ENCODE results near the gene LRRC10B.

The LRRC10B gene

DNA sequence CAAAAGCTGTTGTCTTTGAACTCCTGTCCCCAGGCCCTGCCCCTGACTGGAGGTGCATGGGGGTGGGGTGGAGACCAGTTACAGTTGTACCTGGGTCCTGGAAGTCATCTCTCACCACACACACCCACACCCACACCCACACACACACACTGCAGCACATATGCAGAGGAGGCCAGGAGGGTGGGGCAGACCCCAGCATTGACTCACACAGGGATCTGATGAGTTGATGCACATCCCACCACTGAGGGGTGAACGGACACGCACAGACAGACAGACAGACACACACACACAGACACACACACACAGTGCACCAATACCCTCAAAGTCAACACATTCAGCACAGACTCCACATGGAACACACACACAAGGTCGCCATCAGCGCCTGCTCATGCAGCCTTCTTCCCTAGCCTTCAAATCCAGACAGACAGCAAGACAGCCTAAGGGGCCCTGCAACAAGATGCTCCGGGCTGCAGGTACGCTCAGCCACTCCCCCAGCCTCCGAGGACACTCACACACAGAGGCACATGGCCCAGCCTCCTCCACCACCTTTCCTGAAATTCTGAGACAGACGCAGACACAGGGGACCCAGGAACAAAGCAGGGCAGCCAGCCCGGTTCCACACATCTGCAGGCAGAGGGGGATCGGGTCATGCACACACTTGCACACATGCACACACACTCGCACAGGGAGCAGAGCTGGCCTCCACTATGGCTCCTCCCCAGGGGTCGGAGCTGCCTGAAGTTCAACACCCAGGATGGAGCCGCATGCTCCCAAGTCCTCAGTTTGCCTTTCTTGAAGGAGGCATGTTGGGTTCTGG lies 45.8 kb downstream of the LRRC10B start:
- Histone ChIP-seq H2BK120ac (ENCODE audit: insufficient read depth, low read length, poor library complexity) (no peak overlapping the region), H3K79me1 (ENCODE audit: low read length) (no peaks in the 10 kb centered on the region), H3K4me2 (ENCODE audit: low read length) (no peak overlapping the region), H3K23ac (ENCODE audit: low read length) (no peak overlapping the region), H3K14ac (ENCODE audit: low read length) (no peak overlapping the region), H4K8ac (ENCODE audit: low read depth, low read length) (no peak overlapping the region), H2AK5ac (ENCODE audit: low read length) (no peak overlapping the region), H3K4me3 (ENCODE audit: low read depth, low read length) (no peak overlapping the region), H2BK5ac (ENCODE audit: low read depth, low read length, poor library complexity) (no peak overlapping the region), H3K9ac (ENCODE audit: low read length) (no peak overlapping the region), H4K91ac (ENCODE audit: low read depth, low read length) (no peak overlapping the region), H2BK12ac (ENCODE audit: low read length) (no peak overlapping the region), H4K12ac (ENCODE audit: low read depth, low read length) (no peak overlapping the region), H2AFZ (ENCODE audit: insufficient read depth, low read length, poor library complexity) (no peak overlapping the region), H3K18ac (ENCODE audit: low read length) (no peak overlapping the region), H3K36me3 (ENCODE audit: control insufficient read depth in 1 of 2, insufficient read depth in 2 of 2, low read length in 2 of 2) (no peaks in the 10 kb centered on the region), H3K4ac (ENCODE audit: low read depth, low read length) (no peak overlapping the region), H3K9me3 (ENCODE audit: insufficient read depth, low read depth, low read length) (peaks cover 3% of the 10 kb centered on the region), H3K79me2 (ENCODE audit: control insufficient read depth, insufficient read depth, low read length, poor library complexity) (no peaks in the 10 kb centered on the region), H3K27ac (ENCODE audit: low read depth, low read length) (no peak overlapping the region), H3K27me3 (ENCODE audit: insufficient read depth, low read length) (peaks cover 2% of the 10 kb centered on the region), H3K4me1 (ENCODE audit: control insufficient read depth in 1 of 2, insufficient read depth in 2 of 2, low read length in 2 of 2) (peaks cover 3 to 5% of the 10 kb centered on the region in 2 experiments)
- no CpG with 5 or more reads among the region's 13 CpGs for WGBS (ENCODE audit: extremely low coverage, insufficient coverage, insufficient read length)
- DNase-seq: peak in 1 of 2 donors; percentile 7

DNA sequence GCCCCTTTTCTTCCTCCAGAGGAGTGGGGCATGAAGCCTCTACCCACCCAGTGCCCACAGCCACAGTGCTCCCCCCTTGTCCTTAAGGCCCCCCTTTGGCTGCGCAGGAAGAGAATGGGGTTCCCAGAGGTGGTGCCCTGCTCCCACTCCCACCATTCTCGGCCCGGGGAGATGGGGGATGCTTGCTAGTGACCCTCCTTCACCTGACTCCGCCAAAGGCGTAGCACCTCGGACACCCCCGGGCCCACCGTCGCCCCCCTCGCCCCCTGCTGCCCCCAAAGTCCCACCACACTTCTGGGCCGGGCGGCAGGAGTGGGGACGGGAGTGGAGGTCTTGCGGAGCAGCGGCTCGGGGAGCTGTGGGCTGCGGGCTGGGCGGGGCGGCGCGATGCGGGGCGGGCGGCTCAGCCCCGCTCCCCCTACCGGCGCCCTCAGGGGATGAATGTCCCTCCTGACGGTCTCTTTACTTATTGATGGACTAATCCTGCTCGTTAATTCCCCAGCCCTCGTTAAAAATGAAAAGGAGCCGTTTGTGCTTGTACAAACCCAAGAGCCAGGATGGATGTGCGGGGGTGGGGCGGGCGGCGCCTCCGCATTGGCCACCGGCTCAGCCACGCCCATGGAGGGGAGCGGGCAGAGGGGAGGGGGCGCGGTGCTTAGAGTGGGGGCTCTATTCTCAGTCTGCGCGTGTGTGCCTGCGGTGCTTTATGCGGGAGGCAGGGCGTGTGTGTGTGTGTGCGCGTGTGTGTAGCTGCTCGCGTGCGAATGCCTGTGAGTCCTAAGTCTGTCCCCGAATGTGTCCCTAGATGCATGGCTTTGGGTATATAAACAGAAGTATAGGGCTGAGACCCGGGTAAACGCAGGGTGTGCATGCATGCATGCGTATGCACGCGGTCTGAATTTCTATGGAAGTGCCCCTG lies 46.8 kb downstream of the LRRC10B start:
- peaks cover 2% of the 10 kb centered on the region for H3K27me3 ChIP-seq (ENCODE audit: insufficient read depth, low read length)
- no CpG with 5 or more reads among the region's 57 CpGs for WGBS (ENCODE audit: extremely low coverage, insufficient coverage, insufficient read length)
- no peak overlapping the region for H3K4me3 ChIP-seq (ENCODE audit: low read depth, low read length)
- H3K4me2 ChIP-seq (ENCODE audit: low read length): no peak overlapping the region
- H2AK5ac ChIP-seq (ENCODE audit: low read length): no peak overlapping the region
- H3K79me2 ChIP-seq (ENCODE audit: control insufficient read depth, insufficient read depth, low read length, poor library complexity): no peaks in the 10 kb centered on the region
- H2BK5ac ChIP-seq (ENCODE audit: low read depth, low read length, poor library complexity): no peak overlapping the region
- H3K4me1 ChIP-seq (ENCODE audit: control insufficient read depth in 1 of 2, insufficient read depth in 2 of 2, low read length in 2 of 2): peaks cover 3 to 5% of the 10 kb centered on the region in 2 experiments
- no peak overlapping the region for H2BK120ac ChIP-seq (ENCODE audit: insufficient read depth, low read length, poor library complexity)
- no peaks in the 10 kb centered on the region for H3K79me1 ChIP-seq (ENCODE audit: low read length)
- H4K91ac ChIP-seq (ENCODE audit: low read depth, low read length): no peak overlapping the region
- H4K12ac ChIP-seq (ENCODE audit: low read depth, low read length): no peak overlapping the region
- H4K8ac ChIP-seq (ENCODE audit: low read depth, low read length): no peak overlapping the region
- DNase-seq: peak in 1 of 2 donors; percentile 13
- H2AFZ ChIP-seq (ENCODE audit: insufficient read depth, low read length, poor library complexity): no peak overlapping the region
- H3K4ac ChIP-seq (ENCODE audit: low read depth, low read length): no peak overlapping the region
- no peak overlapping the region for H3K27ac ChIP-seq (ENCODE audit: low read depth, low read length)
- H3K36me3 ChIP-seq (ENCODE audit: control insufficient read depth in 1 of 2, insufficient read depth in 2 of 2, low read length in 2 of 2): no peaks in the 10 kb centered on the region
- H3K18ac ChIP-seq (ENCODE audit: low read length): no peak overlapping the region
- no peak overlapping the region for H3K9ac ChIP-seq (ENCODE audit: low read length)
- H3K9me3 ChIP-seq (ENCODE audit: insufficient read depth, low read depth, low read length): peaks cover 3% of the 10 kb centered on the region
- H2BK12ac ChIP-seq (ENCODE audit: low read length): no peak overlapping the region
- H3K23ac ChIP-seq (ENCODE audit: low read length): no peak overlapping the region
- H3K14ac ChIP-seq (ENCODE audit: low read length): no peak overlapping the region

DNA sequence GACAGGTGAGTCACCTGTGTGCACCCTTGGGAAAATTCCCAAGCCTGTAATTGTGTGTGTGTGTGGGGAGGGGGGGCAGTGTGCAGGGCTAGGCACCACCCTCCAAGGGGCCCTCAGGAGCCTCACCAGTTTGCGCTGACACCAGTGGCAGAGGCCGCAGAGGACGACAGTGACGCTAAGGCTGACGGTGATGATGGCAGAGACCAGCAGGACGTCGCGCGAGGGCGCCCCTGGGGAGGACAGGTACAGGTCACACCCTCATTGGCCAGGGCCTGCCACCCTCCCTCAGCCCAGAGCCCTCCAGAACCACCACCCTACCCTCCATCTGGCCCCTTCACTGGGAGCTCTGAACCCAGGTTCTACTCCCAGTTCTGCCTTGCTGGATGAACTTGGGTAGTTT lies 47.4 kb downstream of the LRRC10B start:
- no peak overlapping the region for H3K4me2 ChIP-seq (ENCODE audit: low read length)
- H3K4me1 ChIP-seq (ENCODE audit: control insufficient read depth in 1 of 2, insufficient read depth in 2 of 2, low read length in 2 of 2): peaks cover 3 to 5% of the 10 kb centered on the region in 2 experiments
- no CpG with 5 or more reads among the region's 10 CpGs for WGBS (ENCODE audit: extremely low coverage, insufficient coverage, insufficient read length)

DNA sequence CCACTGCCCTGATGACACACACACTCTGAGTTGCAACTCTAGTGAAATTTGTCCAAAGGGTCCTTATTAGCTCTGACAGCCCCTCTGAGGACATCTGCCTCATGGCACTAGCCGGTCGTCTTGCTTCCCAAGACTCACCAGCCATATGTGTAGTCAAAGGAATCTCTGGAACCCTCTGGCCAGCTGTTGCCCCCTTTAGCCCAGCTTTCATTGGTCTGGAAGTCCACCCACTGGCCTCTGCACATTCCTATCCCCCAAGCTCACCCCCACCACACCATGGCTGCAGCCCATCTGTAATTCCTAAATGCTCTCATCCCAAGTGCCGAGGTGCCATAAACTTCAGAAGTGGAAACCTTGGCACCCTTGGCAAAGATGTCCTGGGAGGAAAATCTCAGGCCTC lies 48.1 kb downstream of the LRRC10B start:
- Histone ChIP-seq H3K14ac (ENCODE audit: low read length) (no peak overlapping the region), H4K91ac (ENCODE audit: low read depth, low read length) (no peak overlapping the region), H2AFZ (ENCODE audit: insufficient read depth, low read length, poor library complexity) (no peak overlapping the region), H4K12ac (ENCODE audit: low read depth, low read length) (no peak overlapping the region), H3K9ac (ENCODE audit: low read length) (no peak overlapping the region), H3K27me3 (ENCODE audit: insufficient read depth, low read length) (peaks cover 2% of the 10 kb centered on the region), H3K4me1 (ENCODE audit: control insufficient read depth in 1 of 2, insufficient read depth in 2 of 2, low read length in 2 of 2) (peaks cover 3 to 5% of the 10 kb centered on the region in 2 experiments), H3K4me3 (ENCODE audit: low read depth, low read length) (no peak overlapping the region), H3K18ac (ENCODE audit: low read length) (no peak overlapping the region), H3K36me3 (ENCODE audit: control insufficient read depth in 1 of 2, insufficient read depth in 2 of 2, low read length in 2 of 2) (no peaks in the 10 kb centered on the region), H3K4ac (ENCODE audit: low read depth, low read length) (no peak overlapping the region), H3K4me2 (ENCODE audit: low read length) (no peak overlapping the region), H3K79me2 (ENCODE audit: control insufficient read depth, insufficient read depth, low read length, poor library complexity) (no peaks in the 10 kb centered on the region), H4K8ac (ENCODE audit: low read depth, low read length) (no peak overlapping the region), H2BK120ac (ENCODE audit: insufficient read depth, low read length, poor library complexity) (no peak overlapping the region), H3K23ac (ENCODE audit: low read length) (no peak overlapping the region), H2AK5ac (ENCODE audit: low read length) (no peak overlapping the region), H2BK5ac (ENCODE audit: low read depth, low read length, poor library complexity) (no peak overlapping the region), H2BK12ac (ENCODE audit: low read length) (no peak overlapping the region), H3K79me1 (ENCODE audit: low read length) (no peaks in the 10 kb centered on the region), H3K9me3 (ENCODE audit: insufficient read depth, low read depth, low read length) (peaks cover 3% of the 10 kb centered on the region), H3K27ac (ENCODE audit: low read depth, low read length) (no peak overlapping the region)
- no peak for DNase-seq
- no CpG with 5 or more reads among the region's 3 CpGs for WGBS (ENCODE audit: extremely low coverage, insufficient coverage, insufficient read length)

More for the DNA sequence above, 47.4 kb downstream of the LRRC10B start:
- H3K4me3 ChIP-seq (ENCODE audit: low read depth, low read length): no peak overlapping the region
- H2BK12ac ChIP-seq (ENCODE audit: low read length): no peak overlapping the region
- H4K8ac ChIP-seq (ENCODE audit: low read depth, low read length): no peak overlapping the region
- H3K23ac ChIP-seq (ENCODE audit: low read length): no peak overlapping the region
- H3K79me2 ChIP-seq (ENCODE audit: control insufficient read depth, insufficient read depth, low read length, poor library complexity): no peaks in the 10 kb centered on the region
- no peaks in the 10 kb centered on the region for H3K36me3 ChIP-seq (ENCODE audit: control insufficient read depth in 1 of 2, insufficient read depth in 2 of 2, low read length in 2 of 2)
- H3K14ac ChIP-seq (ENCODE audit: low read length): no peak overlapping the region
- no peaks in the 10 kb centered on the region for H3K79me1 ChIP-seq (ENCODE audit: low read length)
- peaks cover 3% of the 10 kb centered on the region for H3K9me3 ChIP-seq (ENCODE audit: insufficient read depth, low read depth, low read length)
- H4K12ac ChIP-seq (ENCODE audit: low read depth, low read length): no peak overlapping the region
- H3K18ac ChIP-seq (ENCODE audit: low read length): no peak overlapping the region
- H3K9ac ChIP-seq (ENCODE audit: low read length): no peak overlapping the region
- no peak overlapping the region for H4K91ac ChIP-seq (ENCODE audit: low read depth, low read length)
- no peak overlapping the region for H3K4ac ChIP-seq (ENCODE audit: low read depth, low read length)
- H2AK5ac ChIP-seq (ENCODE audit: low read length): no peak overlapping the region
- H2AFZ ChIP-seq (ENCODE audit: insufficient read depth, low read length, poor library complexity): no peak overlapping the region
- no peak for DNase-seq
- H2BK120ac ChIP-seq (ENCODE audit: insufficient read depth, low read length, poor library complexity): no peak overlapping the region
- no peak overlapping the region for H2BK5ac ChIP-seq (ENCODE audit: low read depth, low read length, poor library complexity)
- H3K27ac ChIP-seq (ENCODE audit: low read depth, low read length): no peak overlapping the region
- H3K27me3 ChIP-seq (ENCODE audit: insufficient read depth, low read length): peaks cover 2% of the 10 kb centered on the region

All from trophoblast cell (in vitro differentiated cells and primary cell).